ENCODE results near the gene CHST15. TPM values are rescaled to one million over a fixed set of nuclear protein-coding genes. Genes with fewer than 3 reads are reported as not detected.

Gene CHST15
- total RNA-seq, 2 experiments from 2014 or later = 14.7 to 26.4 TPM

DNA sequence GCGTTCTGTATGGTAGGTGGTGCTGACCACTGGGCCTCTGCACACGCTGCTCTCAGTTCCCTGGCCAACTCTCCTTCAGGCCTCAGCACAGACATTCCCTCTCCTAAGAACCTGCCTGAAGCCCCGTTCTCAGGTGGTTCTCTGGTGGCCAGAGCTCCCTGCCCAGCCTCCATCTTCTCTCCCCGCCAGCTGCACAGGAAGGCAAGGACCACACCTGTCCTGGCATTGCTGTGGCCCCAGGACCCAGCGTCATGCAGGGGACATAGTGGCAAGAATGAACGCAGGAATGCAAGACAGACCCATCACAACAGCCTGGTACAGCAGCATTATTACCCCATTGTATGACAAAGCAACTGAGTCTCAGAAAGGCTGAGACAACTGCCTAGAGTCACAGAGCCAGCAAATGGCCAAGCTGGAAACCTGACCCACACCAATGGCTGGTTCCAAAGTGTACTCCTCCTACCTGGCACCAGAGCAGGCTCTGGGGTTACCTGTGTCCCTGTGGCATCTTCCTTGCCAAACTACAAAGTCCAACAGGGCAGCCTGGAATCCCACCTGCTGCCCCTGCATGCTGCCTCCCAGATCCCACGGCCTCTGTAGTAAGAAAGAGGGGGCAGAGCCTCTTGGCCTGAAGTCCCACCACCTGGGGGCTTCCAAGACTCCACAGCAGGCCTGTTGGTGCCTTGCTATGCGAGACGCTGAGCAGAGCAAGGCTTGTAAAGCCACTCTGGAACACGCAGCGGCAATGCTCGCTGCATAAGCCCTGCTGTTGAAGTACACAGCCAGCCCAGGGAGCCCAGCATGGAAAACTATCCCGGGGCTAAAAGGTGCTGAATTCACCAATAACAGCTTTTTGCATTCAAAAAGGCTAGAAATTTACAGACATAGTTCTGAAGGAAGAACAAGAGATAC lies 73.3 kb downstream of the CHST15 start:
- ChIA-PET CTCF (ENCODE audit: unreplicated experiment) (no interaction called here), POLR2A (interaction anchor here (0.6 kb wide), 1 partner anchor 79 kb away, joined by 3 read pairs; no protein-coding TSS in a partner anchor)
- no peak for TF ChIP-seq EZH2phosphoT487 (IDR thresholded peaks at IDR 0.05; ENCODE audit: borderline replicate concordance, low read depth, low read length)
- TF ChIP-seq, protein P1, sequence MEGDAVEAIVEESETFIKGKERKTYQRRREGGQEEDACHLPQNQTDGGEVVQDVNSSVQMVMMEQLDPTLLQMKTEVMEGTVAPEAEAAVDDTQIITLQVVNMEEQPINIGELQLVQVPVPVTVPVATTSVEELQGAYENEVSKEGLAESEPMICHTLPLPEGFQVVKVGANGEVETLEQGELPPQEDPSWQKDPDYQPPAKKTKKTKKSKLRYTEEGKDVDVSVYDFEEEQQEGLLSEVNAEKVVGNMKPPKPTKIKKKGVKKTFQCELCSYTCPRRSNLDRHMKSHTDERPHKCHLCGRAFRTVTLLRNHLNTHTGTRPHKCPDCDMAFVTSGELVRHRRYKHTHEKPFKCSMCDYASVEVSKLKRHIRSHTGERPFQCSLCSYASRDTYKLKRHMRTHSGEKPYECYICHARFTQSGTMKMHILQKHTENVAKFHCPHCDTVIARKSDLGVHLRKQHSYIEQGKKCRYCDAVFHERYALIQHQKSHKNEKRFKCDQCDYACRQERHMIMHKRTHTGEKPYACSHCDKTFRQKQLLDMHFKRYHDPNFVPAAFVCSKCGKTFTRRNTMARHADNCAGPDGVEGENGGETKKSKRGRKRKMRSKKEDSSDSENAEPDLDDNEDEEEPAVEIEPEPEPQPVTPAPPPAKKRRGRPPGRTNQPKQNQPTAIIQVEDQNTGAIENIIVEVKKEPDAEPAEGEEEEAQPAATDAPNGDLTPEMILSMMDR (conservative IDR thresholded peaks at IDR 0.05; ENCODE audit: low read length) = no peak
- Histone ChIP-seq H3K27ac (ENCODE audit: low read depth, low read length, poor library complexity, severe bottlenecking) (no peak overlapping the region), H3K9me3 (ENCODE audit: low read length) (no peaks in the 10 kb centered on the region), H2AFZ (ENCODE audit: low read length) (no peak overlapping the region), H4K20me1 (ENCODE audit: insufficient read depth, low read length) (no peaks in the 10 kb centered on the region), H3K4me1 (ENCODE audit: insufficient read depth, low read length, poor library complexity, severe bottlenecking) (peaks cover 4% of the 10 kb centered on the region), H3K79me2 (ENCODE audit: insufficient read depth, low read depth, low read length) (no peaks in the 10 kb centered on the region), H3K9me2 (ENCODE audit: insufficient read depth, low read length) (no peaks in the 10 kb centered on the region), H3K36me3 (ENCODE audit: insufficient read depth, low read length) (peaks cover 27% of the 10 kb centered on the region), H3K4me3 (ENCODE audit: low read depth, low read length, poor library complexity, severe bottlenecking) (no peak overlapping the region), H3K4me2 (ENCODE audit: low read length) (no peak overlapping the region)
- DNase-seq (ENCODE audit: low spot score) = no peak
- intact Hi-C loops (cut with micrococcal nuclease; ENCODE audit: unreplicated experiment) = no loop called here
- no TSS peak for BruUV-seq (replicated peaks)

GRCh38 chr10:124018886-124019525 lies 74.4 kb downstream of the CHST15 start:
- CTCF ChIA-PET (ENCODE audit: unreplicated experiment) = no interaction called here
- H2AFZ ChIP-seq (ENCODE audit: low read length) = no peak overlapping the region
- H3K9me2 ChIP-seq (ENCODE audit: insufficient read depth, low read length) = no peaks in the 10 kb centered on the region
- H3K79me2 ChIP-seq (ENCODE audit: insufficient read depth, low read depth, low read length) = no peaks in the 10 kb centered on the region
- H3K27ac ChIP-seq (ENCODE audit: low read depth, low read length, poor library complexity, severe bottlenecking) = no peak overlapping the region
- H3K9me3 ChIP-seq (ENCODE audit: low read length) = no peaks in the 10 kb centered on the region
- BruUV-seq (replicated peaks) = no TSS peak
- H4K20me1 ChIP-seq (ENCODE audit: insufficient read depth, low read length) = no peaks in the 10 kb centered on the region
- TF ChIP-seq EZH2phosphoT487 (IDR thresholded peaks at IDR 0.05; ENCODE audit: borderline replicate concordance, low read depth, low read length) = no peak
- TF ChIP-seq, protein P1 (conservative IDR thresholded peaks at IDR 0.05; ENCODE audit: low read length) = no peak
- H3K4me3 ChIP-seq (ENCODE audit: low read depth, low read length, poor library complexity, severe bottlenecking) = no peak overlapping the region
- DNase-seq (ENCODE audit: low spot score) = no peak
- no peaks in the 10 kb centered on the region for H3K4me1 ChIP-seq (ENCODE audit: insufficient read depth, low read length, poor library complexity, severe bottlenecking)
- H3K36me3 ChIP-seq (ENCODE audit: insufficient read depth, low read length) = peaks cover 37% of the 10 kb centered on the region
- intact Hi-C loops (cut with micrococcal nuclease; ENCODE audit: unreplicated experiment) = no loop called here
- POLR2A ChIA-PET = no interaction called here
- no peak overlapping the region for H3K4me2 ChIP-seq (ENCODE audit: low read length)

DNA sequence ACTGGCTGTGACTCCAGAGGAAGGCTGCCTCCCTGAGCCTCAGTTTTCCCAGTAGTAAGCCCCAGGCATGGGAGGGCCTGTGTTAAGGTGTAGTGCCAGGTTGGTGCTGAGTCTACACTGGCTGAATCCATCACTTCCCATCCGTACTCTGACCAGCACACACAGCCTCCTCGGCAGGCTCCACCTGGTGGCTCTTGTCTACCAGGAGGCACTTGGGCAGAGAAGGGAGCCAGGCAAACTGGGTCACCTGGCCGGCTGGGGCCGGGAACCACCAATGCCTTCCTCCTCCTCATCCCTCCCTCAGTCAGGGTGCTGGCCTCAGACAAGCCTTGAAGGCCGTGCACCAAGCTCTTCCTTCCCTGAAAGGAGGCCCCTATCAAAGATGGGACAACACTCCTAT lies 75.7 kb downstream of the CHST15 start:
- peaks cover 50% of the 10 kb centered on the region for H3K36me3 ChIP-seq (ENCODE audit: insufficient read depth, low read length)
- H3K79me2 ChIP-seq (ENCODE audit: insufficient read depth, low read depth, low read length) = no peaks in the 10 kb centered on the region
- no peaks in the 10 kb centered on the region for H3K9me2 ChIP-seq (ENCODE audit: insufficient read depth, low read length)
- H4K20me1 ChIP-seq (ENCODE audit: insufficient read depth, low read length) = no peaks in the 10 kb centered on the region
- H3K4me3 ChIP-seq (ENCODE audit: low read depth, low read length, poor library complexity, severe bottlenecking) = no peak overlapping the region
- ChIA-PET POLR2A (no interaction called here), CTCF (ENCODE audit: unreplicated experiment) (no interaction called here)
- no peak for DNase-seq (ENCODE audit: low spot score)
- no peaks in the 10 kb centered on the region; the same call in 1 of the 2 replicates for H3K9me3 ChIP-seq (ENCODE audit: low read length)
- intact Hi-C loops (cut with micrococcal nuclease; ENCODE audit: unreplicated experiment) = no loop called here
- H3K4me1 ChIP-seq (ENCODE audit: insufficient read depth, low read length, poor library complexity, severe bottlenecking) = no peaks in the 10 kb centered on the region
- no TSS peak for BruUV-seq (replicated peaks)
- no peak overlapping the region for H3K4me2 ChIP-seq (ENCODE audit: low read length)
- TF ChIP-seq, protein P1 (conservative IDR thresholded peaks at IDR 0.05; ENCODE audit: low read length) = no peak
- no peak for TF ChIP-seq EZH2phosphoT487 (IDR thresholded peaks at IDR 0.05; ENCODE audit: borderline replicate concordance, low read depth, low read length)
- no peak overlapping the region for H2AFZ ChIP-seq (ENCODE audit: low read length)
- H3K27ac ChIP-seq (ENCODE audit: low read depth, low read length, poor library complexity, severe bottlenecking) = no peak overlapping the region
